Neural crest cell (in vitro differentiated cells): ENCODE data around the gene SNTB2. TPM values are rescaled to one million over a fixed set of nuclear protein-coding genes. Genes with fewer than 3 reads are reported as not detected.

Experiments used
- DNase-seq: peaks from one replicate; pipeline ENCODE4 v3.0.0; 2021; ENCODE audit warnings: low read depth, mixed read lengths, low spot score
- H3K27ac Mint-ChIP-seq: one replicate; pipeline ENCODE4 v1.8.0; 2021; ENCODE audit warnings: mild to moderate bottlenecking, mixed read lengths; ENCODE audit not compliant: unreplicated experiment
- H3K27me3 Mint-ChIP-seq: 2 replicates; pipeline ENCODE4 v1.8.0; 2021; ENCODE audit warnings: low read depth, mild to moderate bottlenecking, mixed read lengths
- H3K36me3 Mint-ChIP-seq: 2 replicates; pipeline ENCODE4 v1.8.0; 2021; ENCODE audit warnings: low read depth, mild to moderate bottlenecking, mixed read lengths
- H3K4me1 Mint-ChIP-seq: 2 replicates; pipeline ENCODE4 v1.8.0; 2021; ENCODE audit warnings: mixed read lengths
- H3K4me3 Mint-ChIP-seq: one replicate; pipeline ENCODE4 v1.8.0; 2021; ENCODE audit warnings: mild to moderate bottlenecking, mixed read lengths
- H3K9me3 Mint-ChIP-seq: 2 replicates; pipeline ENCODE4 v1.8.0; 2021; ENCODE audit warnings: mixed read lengths
- total RNA-seq: library from RNA; stranded (reverse); gene quantifications from 2 replicates; pipeline ENCODE4 v1.2.1, GENCODE V29; 2021
- TF ChIP-seq, protein P1 (sequence below): fragments of 200-600 bp; sonication (generic); conservative IDR thresholded peaks from 2 replicates; pipeline ENCODE4 v1.5.0; 2021; ENCODE audit warnings: antibody characterized with exemption, mild to moderate bottlenecking

SNTB2 gene
- total RNA-seq, 1 donor from 2014 or later = 28.9 TPM

DNA sequence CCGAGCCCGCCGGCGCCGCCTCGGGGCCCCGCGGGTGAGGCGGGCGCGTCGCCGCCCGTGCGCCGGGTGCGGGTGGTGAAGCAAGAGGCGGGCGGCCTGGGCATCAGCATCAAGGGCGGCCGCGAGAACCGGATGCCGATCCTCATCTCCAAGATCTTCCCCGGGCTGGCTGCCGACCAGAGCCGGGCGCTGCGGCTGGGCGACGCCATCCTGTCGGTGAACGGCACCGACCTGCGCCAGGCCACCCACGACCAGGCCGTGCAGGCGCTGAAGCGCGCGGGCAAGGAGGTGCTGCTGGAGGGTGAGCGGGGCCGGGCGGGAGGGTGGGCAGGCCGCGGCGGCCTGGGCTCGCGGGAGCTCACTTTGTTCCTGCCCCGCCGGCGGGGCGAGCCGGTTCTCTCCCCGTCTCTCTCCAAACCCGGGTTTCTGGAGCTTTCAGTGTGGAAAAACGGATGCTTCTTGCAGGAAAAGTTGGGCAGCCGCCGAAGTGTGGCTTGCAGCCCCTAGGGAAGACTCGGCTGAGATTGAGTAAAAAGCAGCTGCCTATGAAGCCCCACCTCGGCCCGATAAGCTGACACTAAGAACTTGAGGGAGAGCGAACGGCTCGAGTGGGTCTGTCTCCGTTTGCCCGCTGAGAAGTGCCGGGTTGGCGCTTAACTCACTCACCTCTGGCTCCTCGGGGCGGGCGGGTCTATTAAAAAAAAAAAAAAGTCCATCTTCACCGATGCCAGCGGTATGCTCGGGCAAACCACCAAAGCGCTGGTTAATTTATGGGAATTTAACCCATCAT is 677 bp downstream of the SNTB2 start:
- DNase-seq = peak; percentile 38
- TF ChIP-seq, protein P1, sequence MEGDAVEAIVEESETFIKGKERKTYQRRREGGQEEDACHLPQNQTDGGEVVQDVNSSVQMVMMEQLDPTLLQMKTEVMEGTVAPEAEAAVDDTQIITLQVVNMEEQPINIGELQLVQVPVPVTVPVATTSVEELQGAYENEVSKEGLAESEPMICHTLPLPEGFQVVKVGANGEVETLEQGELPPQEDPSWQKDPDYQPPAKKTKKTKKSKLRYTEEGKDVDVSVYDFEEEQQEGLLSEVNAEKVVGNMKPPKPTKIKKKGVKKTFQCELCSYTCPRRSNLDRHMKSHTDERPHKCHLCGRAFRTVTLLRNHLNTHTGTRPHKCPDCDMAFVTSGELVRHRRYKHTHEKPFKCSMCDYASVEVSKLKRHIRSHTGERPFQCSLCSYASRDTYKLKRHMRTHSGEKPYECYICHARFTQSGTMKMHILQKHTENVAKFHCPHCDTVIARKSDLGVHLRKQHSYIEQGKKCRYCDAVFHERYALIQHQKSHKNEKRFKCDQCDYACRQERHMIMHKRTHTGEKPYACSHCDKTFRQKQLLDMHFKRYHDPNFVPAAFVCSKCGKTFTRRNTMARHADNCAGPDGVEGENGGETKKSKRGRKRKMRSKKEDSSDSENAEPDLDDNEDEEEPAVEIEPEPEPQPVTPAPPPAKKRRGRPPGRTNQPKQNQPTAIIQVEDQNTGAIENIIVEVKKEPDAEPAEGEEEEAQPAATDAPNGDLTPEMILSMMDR = no peak
- no peaks in the 10 kb centered on the region for H3K36me3 Mint-ChIP-seq
- H3K27ac Mint-ChIP-seq = no peak overlapping the region
- H3K27me3 Mint-ChIP-seq = no peaks in the 10 kb centered on the region
- peaks cover 36% of the 10 kb centered on the region for H3K4me1 Mint-ChIP-seq
- peak overlapping the region; percentile 88 for H3K4me3 Mint-ChIP-seq
- H3K9me3 Mint-ChIP-seq = no peaks in the 10 kb centered on the region

DNA sequence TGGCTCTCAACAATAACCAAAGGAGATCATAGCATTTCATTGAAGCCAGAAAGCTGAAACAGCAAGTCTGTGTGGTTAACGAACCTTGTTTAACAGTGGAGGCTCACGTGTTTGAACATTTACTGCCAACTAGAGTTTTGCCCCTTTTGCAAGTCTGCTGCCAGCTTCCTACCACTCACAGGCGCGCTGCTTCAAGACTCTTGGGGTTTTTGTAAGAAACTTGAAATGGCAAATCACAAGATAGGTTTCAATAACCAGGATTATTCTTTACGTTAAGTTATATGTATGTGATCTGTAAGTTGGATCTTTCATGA is 1.2 kb downstream of the SNTB2 start:
- Mint-ChIP-seq H3K27ac (no peak overlapping the region), H3K4me3 (peak overlapping the region; percentile 88), H3K36me3 (no peaks in the 10 kb centered on the region), H3K4me1 (peaks cover 36% of the 10 kb centered on the region), H3K9me3 (no peaks in the 10 kb centered on the region), H3K27me3 (no peaks in the 10 kb centered on the region)
- TF ChIP-seq, protein P1 = no peak
- DNase-seq = no peak

DNA sequence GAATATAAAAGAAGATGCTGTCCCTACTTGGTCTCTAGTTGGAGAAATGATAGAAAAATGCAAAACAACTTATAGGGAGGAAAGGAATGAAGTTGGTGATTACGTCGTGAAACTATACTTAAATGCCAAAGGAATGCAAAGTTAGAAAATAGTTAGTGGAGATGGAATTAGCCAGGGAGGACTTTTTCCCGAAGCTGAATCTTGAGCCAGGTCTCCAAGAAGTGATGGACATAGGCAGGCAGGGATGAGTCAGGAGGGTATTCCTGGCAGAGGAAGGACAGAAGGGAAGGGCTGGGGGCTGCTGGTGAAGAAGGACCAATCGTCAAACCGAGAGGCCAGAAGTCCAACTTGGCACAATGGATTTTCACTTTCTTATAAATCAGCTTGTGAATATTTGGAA is 1.8 kb downstream of the SNTB2 start:
- Mint-ChIP-seq H3K36me3 (no peaks in the 10 kb centered on the region), H3K9me3 (no peaks in the 10 kb centered on the region), H3K27ac (no peak overlapping the region), H3K4me1 (peaks cover 36% of the 10 kb centered on the region), H3K4me3 (peak overlapping the region; percentile 88), H3K27me3 (no peaks in the 10 kb centered on the region)
- DNase-seq = no peak
- TF ChIP-seq, protein P1 = no peak

DNA sequence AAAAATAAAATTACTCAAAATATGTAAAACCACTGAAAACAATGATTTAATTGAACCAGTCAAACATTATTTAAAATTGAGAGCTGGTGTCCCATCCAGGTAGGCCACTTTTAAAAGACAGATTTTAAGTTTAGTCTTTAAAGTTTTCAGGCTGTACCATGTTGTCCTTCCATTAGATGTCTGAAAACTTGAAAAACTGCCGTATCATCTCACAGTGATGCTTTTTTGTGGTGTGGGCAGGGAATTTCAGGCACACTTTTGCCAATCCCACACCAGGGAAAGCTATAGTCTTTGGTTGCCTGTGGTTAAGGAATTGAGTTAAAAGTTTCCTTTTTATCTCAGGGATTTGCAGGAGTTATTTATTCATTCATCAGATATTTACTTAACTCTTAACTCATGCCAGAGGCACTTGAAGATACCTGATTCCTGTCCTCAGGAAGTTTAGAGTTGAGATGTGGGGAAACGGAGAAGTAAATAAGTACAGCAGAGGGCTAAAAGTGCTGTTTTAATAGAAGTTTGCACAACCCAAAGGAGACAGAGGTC is 3.2 kb downstream of the SNTB2 start:
- Mint-ChIP-seq H3K36me3 (no peaks in the 10 kb centered on the region), H3K4me3 (peak overlapping the region; percentile 41), H3K27ac (no peak overlapping the region), H3K4me1 (peaks cover 36% of the 10 kb centered on the region), H3K27me3 (no peaks in the 10 kb centered on the region), H3K9me3 (no peaks in the 10 kb centered on the region)
- TF ChIP-seq, protein P1 = no peak
- no peak for DNase-seq

DNA sequence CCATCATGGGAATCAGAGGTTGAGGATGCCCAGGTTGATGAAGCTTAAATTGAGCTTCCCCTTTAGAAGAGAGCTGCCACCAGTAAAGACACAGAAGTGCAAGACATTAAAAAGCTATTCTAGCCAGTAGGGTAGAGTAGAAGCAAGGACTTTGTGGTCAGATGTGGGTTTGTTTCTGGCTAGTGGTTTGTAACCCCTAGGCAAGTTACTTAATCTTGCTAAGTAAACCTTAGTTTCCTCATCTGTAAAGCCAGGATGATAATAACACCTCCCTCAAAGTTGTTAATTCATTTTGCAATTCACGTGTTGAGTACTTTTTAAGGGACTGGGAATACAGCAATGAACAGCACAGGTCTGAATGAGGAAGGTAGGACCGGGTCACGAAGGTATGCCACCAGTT is 3.6 kb downstream of the SNTB2 start:
- no peaks in the 10 kb centered on the region for H3K9me3 Mint-ChIP-seq
- no peaks in the 10 kb centered on the region for H3K36me3 Mint-ChIP-seq
- no peak overlapping the region for H3K27ac Mint-ChIP-seq
- TF ChIP-seq, protein P1 = no peak
- DNase-seq = no peak
- no peaks in the 10 kb centered on the region for H3K27me3 Mint-ChIP-seq
- H3K4me3 Mint-ChIP-seq = peak overlapping the region; percentile 41
- H3K4me1 Mint-ChIP-seq = peaks cover 36% of the 10 kb centered on the region
